ENCODE measurements around the gene IZUMO1R. TPM values are rescaled to one million over a fixed set of nuclear protein-coding genes. Genes with fewer than 3 reads are reported as not detected.

The IZUMO1R gene
- total RNA-seq = not detected in 2 replicates

GRCh38 chr11:94303966-94304958 is at the start of gene IZUMO1R:
Gene IZUMO1R, plus strand, starts transcription at chr11:94304580. Its CDS starts 1,057 bp downstream, at chr11:94305637.

Other genes with a start within 250 kb of the IZUMO1R start
- 40.4 and 51.4 TPM in 2 replicates for gene PANX1, start 175.7 kb upstream of the IZUMO1R start, total RNA-seq
- not detected in 2 replicates for gene GPR83, start 96.8 kb downstream of the IZUMO1R start, total RNA-seq
- gene MRE11, start 189.3 kb downstream of the IZUMO1R start, total RNA-seq = 6.3 and 8.3 TPM in 2 replicates
- gene ANKRD49, start 189.4 kb downstream of the IZUMO1R start, total RNA-seq = 10.6 and 13.3 TPM in 2 replicates
- not detected in 2 replicates for gene C11orf97, start 207.9 kb downstream of the IZUMO1R start, total RNA-seq
- gene FUT4, start 239.3 kb downstream of the IZUMO1R start, total RNA-seq = 3.7 and 4.6 TPM in 2 replicates